HL-60 (cell line): ENCODE measurements around the gene MFSD6.

Source experiments
- DNase-seq, 2 experiments: peaks; one replicate each; pipeline ENCODE4 v3.0.0-alpha.2; 2010 to 2020; ENCODE audit warnings: low read depth in 1 of 2, low spot score in 1 of 2
- H3K27ac ChIP-seq: fragments of 250-450 bp; sonication (Bioruptor Pico); replicated peaks from 2 replicates; pipeline ENCODE4 v1.5.1; 2020; ENCODE audit warnings: mild to moderate bottlenecking, moderate library complexity
- H3K27me3 ChIP-seq: fragments of 250-450 bp; sonication (Bioruptor Pico); 2 replicates; pipeline ENCODE4 v1.5.1; 2021; ENCODE audit warnings: mild to moderate bottlenecking, moderate library complexity; ENCODE audit not compliant: insufficient read depth, poor library complexity, severe bottlenecking
- H3K4me3 ChIP-seq: replicated peaks from 2 replicates; pipeline ENCODE4 v1.5.1; 2011; ENCODE audit warnings: mild to moderate bottlenecking, control low read depth, low read length; ENCODE audit not compliant: insufficient read depth
- GABPA ChIP-seq: IDR thresholded peaks from 2 replicates; pipeline ENCODE4 v1.6.1; 2012; ENCODE audit warnings: low read depth
- POLR2AphosphoS5 ChIP-seq: IDR thresholded peaks from 2 replicates; pipeline ENCODE4 v1.6.1; 2012; ENCODE audit warnings: low read depth
- SPI1 ChIP-seq: IDR thresholded peaks from 2 replicates; pipeline ENCODE4 v1.6.1; 2012; ENCODE audit warnings: low read depth, mild to moderate bottlenecking, borderline replicate concordance
- TF ChIP-seq, protein P1 (sequence below): IDR thresholded peaks from 2 replicates; pipeline ENCODE4 v1.6.1; 2012; ENCODE audit warnings: low read depth; ENCODE audit not compliant: insufficient replicate concordance
- TF ChIP-seq, protein P2 (sequence below): IDR thresholded peaks from one replicate; pipeline ENCODE4 v1.5.1; 2011; ENCODE audit warnings: low read length, control low read depth, inconsistent platforms; ENCODE audit not compliant: insufficient read depth

Gene MFSD6

DNA sequence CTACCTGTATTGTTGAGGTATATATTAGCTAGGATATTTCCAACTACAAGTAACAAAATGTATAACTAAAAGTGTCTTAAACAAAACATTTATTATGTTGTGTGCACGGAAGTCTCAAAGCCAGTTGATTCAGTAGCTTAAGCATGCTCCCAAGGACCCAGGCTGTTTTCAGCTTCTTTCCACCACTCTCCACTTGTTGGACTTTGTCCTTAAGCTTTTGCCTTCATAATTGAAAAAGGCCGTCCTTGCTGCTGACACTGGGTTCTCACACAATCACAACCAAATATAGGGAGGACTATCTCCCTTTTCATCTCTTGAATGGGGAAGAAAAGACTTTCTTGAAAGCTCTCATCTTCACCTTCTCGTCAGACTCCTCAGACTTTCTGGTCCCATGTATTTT lies 138.6 kb downstream of the MFSD6 start:
- H3K27me3 ChIP-seq, result no peaks in the 10 kb centered on the region
- no peak for DNase-seq
- no peak overlapping the region for H3K4me3 ChIP-seq
- TF ChIP-seq, protein P1, sequence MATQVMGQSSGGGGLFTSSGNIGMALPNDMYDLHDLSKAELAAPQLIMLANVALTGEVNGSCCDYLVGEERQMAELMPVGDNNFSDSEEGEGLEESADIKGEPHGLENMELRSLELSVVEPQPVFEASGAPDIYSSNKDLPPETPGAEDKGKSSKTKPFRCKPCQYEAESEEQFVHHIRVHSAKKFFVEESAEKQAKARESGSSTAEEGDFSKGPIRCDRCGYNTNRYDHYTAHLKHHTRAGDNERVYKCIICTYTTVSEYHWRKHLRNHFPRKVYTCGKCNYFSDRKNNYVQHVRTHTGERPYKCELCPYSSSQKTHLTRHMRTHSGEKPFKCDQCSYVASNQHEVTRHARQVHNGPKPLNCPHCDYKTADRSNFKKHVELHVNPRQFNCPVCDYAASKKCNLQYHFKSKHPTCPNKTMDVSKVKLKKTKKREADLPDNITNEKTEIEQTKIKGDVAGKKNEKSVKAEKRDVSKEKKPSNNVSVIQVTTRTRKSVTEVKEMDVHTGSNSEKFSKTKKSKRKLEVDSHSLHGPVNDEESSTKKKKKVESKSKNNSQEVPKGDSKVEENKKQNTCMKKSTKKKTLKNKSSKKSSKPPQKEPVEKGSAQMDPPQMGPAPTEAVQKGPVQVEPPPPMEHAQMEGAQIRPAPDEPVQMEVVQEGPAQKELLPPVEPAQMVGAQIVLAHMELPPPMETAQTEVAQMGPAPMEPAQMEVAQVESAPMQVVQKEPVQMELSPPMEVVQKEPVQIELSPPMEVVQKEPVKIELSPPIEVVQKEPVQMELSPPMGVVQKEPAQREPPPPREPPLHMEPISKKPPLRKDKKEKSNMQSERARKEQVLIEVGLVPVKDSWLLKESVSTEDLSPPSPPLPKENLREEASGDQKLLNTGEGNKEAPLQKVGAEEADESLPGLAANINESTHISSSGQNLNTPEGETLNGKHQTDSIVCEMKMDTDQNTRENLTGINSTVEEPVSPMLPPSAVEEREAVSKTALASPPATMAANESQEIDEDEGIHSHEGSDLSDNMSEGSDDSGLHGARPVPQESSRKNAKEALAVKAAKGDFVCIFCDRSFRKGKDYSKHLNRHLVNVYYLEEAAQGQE, result no peak
- no peak for TF ChIP-seq SPI1
- no peak for TF ChIP-seq POLR2AphosphoS5
- TF ChIP-seq GABPA, result no peak
- no peak overlapping the region for H3K27ac ChIP-seq

- DNase-seq, result no peak
- no peak overlapping the region for H3K4me3 ChIP-seq
- TF ChIP-seq, protein P1, result no peak
- no peak for TF ChIP-seq POLR2AphosphoS5
- TF ChIP-seq, protein P2, sequence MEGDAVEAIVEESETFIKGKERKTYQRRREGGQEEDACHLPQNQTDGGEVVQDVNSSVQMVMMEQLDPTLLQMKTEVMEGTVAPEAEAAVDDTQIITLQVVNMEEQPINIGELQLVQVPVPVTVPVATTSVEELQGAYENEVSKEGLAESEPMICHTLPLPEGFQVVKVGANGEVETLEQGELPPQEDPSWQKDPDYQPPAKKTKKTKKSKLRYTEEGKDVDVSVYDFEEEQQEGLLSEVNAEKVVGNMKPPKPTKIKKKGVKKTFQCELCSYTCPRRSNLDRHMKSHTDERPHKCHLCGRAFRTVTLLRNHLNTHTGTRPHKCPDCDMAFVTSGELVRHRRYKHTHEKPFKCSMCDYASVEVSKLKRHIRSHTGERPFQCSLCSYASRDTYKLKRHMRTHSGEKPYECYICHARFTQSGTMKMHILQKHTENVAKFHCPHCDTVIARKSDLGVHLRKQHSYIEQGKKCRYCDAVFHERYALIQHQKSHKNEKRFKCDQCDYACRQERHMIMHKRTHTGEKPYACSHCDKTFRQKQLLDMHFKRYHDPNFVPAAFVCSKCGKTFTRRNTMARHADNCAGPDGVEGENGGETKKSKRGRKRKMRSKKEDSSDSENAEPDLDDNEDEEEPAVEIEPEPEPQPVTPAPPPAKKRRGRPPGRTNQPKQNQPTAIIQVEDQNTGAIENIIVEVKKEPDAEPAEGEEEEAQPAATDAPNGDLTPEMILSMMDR, result no peak
- no peak for TF ChIP-seq GABPA
- no peak for TF ChIP-seq SPI1
These were observed 139.7 kb downstream of the MFSD6 start for GRCh38 chr2:190547886-190548285.

DNA sequence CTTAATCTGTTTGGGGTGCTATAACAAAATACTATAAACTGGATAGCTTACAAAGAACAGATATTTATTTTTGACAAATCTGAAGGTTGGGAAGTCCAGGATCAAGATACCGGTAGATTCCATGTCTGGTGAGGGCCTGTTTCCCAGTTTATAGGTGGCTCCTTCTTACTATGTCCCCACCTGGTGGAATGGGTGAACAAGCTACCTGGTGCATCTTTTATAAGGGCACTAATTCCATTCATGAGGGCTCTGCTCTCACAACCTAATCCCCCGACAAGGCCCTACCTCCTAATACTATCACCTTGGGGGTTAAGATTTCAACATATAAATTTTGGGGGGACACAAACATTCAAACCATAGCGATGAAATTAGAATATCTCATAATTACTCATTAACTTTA lies 142.0 kb downstream of the MFSD6 start:
- Histone ChIP-seq H3K27ac (no peak overlapping the region), H3K27me3 (no peaks in the 10 kb centered on the region), H3K4me3 (no peak overlapping the region)
- TF ChIP-seq GABPA (no peak), SPI1 (no peak), POLR2AphosphoS5 (no peak)
- TF ChIP-seq, protein P1, result no peak
- DNase-seq, result no peak

More at GRCh38 chr2:190547886-190548285, 139.7 kb downstream of the MFSD6 start:
- no peak overlapping the region for H3K27ac ChIP-seq
- no peaks in the 10 kb centered on the region for H3K27me3 ChIP-seq
